ENCODE results near the gene GRM7. TPM values are rescaled to one million over a fixed set of nuclear protein-coding genes. Genes with fewer than 3 reads are reported as not detected.

GRM7 gene
- total RNA-seq, 1 donor from 2014 or later = not detected

DNA sequence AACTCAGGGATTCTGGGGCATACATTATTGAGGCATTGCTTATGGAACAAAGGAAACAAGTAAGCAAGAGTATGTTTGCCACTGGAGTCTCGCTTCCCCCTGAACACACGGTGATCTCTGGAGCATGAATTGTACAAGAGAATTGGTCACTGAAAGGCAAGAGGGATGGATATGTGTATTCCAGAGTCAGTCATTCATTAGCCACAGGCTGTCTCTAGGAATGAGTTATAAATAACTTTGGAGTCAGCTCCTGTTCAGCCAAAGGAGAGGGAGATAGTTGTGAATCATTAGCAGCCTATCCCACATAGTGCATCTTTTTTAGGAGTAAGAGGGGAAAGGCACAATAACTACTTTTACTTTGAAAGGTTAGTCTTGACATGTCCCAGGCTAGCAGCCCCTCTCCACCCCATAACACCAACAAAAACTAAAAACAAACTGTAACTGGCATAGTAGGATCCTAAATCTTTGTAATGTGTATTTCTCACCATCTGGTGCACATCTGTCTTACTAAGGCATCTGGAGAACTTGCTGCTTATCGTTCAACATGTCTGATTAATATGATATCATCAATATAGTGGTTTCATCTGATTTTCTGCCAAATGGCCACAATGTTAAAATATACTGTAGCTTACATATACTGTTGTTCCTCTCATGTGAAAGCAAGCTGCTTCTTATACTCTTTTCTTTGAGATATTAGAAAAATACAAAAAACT, 462.2 kb downstream of the GRM7 start:
- ATAC-seq = no peak

DNA sequence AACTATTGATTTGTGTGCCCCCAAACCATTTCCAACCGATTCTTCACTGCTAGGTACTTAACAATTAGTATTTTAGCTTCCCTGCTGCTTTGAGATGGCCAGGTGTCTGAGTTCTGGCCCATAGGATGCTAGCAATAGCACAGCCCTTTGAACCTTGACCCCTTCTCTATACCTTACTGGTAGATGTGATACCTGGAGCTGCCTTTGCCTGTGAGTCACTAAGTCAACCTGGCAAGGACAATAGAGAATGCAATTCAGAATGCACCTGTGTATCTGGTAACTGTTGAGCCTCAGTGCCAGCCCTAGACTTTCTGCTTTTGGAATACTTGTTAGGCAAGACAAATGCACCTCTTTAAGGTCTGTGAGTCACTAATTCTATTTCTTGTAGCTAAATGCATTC, 467.4 kb downstream of the GRM7 start:
- ATAC-seq = peak; percentile 45

DNA sequence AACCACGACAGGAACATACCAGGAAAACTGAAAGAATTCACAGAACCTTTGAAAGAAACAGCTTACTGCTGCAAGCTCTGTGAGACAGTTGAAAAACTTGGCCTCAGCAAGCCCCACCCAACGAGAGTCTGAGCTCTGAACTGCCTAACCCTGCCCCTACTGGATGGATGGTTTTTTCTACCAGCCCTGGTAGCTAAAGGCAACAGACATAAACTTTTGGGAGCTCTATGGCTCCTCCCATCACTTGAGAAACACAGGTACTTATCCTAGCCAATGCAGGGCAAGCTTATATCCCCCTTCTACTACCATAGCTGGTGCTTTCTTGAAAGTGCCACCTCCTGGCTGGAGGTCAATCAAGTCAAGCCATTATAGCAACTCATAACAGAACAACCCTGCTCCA, 471.8 kb downstream of the GRM7 start:
- no peak for ATAC-seq

DNA sequence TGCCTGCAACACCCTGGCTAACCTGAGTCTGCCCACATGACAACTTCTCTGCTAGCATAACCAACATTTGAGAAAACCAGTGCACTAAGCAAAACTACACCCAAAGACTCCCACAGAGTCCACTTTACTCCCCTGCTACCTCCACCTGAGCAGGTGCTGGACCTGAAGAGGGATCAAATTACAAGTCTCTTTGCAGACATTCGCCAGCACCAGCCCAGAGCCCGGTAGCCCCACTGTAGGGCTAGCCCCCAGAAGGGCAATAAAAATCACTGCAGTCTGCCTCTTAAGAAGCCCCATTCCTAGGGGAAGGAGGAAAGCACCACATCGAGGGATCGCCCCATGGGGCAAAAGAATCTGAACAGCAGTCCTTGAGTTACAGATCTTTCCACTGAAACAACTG, 472.2 kb downstream of the GRM7 start:
- ATAC-seq = no peak

DNA sequence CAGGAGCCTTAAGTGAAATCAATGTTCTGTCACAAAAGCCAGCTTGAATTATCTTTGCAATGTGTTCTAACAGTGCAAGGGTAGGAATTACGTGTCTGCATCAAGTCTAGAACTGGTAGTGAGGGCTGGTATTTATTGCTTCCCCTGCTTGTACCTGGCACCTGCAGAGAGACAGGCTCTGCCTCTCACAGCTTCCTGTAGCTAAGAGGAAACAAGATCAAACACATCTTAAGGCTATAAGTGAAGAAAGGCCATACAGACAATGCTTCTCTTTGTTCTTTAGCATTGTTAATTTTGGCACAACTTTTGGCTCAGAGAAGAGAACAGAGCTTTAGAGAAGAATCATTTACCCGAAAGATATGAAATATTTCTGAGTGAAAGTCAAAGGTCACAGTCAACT, 479.9 kb downstream of the GRM7 start:
- no peak for ATAC-seq

DNA sequence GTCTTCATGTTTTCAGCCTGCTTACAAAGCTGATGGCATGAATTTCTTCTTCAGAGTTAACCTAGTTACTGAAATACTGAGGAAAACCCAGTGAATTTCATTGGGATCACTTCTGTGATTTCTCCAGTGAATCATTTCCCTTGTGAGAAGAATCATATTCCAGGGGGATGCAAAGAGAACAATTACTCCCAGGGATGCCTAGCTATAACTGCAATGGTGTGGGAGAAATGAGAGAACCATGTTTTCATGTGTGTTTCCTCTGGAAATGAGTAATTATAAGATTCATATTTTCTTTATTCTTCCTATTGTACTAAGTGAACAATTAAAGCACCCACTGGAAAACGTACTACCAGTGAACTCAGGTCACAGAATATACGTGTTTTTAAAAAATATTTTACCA, 485.4 kb downstream of the GRM7 start:
- ATAC-seq = no peak

DNA sequence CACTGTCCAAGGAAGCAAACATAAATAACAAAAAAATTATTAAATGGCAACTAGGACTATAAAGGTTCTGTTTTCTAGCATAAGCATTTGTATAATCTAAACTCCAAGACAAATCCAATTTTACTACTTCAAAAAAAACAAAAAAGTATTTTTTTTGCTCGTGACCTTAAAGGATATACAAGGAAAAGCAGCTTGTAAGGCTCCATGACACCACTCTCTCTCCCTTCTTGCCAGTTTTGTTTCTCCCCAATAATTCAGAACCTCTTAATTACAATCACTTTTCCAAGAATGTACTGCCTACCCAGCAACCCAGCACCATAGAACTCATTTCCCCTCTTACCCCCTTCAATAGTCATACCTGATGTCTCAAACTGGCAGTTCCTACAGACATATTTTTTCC, 496.2 kb downstream of the GRM7 start:
- ATAC-seq = no peak

DNA sequence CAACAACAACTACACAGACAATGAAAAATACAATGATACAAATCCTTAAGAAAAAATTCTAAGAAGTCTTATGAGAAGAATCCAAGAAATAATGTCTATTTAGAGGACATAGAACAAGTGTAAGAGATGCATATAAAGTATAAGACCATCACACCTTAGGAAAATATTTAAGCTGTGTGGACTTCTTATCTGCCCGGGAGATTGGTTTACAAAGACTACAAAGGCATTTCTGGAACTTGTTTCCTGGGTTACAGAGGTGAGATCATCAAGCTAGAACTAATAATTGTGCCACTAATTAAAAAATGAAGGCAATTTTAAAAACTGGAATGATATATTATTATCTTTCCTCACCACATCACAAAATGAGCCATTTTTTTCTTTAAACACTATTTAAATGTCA, 507.1 kb downstream of the GRM7 start:
- no peak for ATAC-seq

DNA sequence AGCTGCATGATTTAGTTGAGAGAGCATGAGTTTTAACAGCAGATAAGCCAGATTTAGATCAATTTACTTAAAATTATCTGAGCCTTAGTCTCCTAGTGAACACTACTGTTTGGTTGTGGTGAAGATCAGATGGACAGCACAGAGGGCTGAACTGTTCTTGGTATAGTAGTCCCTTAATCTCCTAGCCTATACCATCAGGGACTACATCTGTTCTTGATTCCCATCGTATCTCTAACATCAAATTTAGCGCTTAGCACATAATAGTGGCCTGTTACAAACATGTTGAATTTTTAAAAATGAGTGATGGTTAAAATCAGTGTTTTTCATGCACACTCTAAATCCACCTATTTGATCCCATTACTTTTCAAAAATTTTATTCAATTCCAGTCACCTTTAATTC, 507.7 kb downstream of the GRM7 start:
- ATAC-seq = no peak

DNA sequence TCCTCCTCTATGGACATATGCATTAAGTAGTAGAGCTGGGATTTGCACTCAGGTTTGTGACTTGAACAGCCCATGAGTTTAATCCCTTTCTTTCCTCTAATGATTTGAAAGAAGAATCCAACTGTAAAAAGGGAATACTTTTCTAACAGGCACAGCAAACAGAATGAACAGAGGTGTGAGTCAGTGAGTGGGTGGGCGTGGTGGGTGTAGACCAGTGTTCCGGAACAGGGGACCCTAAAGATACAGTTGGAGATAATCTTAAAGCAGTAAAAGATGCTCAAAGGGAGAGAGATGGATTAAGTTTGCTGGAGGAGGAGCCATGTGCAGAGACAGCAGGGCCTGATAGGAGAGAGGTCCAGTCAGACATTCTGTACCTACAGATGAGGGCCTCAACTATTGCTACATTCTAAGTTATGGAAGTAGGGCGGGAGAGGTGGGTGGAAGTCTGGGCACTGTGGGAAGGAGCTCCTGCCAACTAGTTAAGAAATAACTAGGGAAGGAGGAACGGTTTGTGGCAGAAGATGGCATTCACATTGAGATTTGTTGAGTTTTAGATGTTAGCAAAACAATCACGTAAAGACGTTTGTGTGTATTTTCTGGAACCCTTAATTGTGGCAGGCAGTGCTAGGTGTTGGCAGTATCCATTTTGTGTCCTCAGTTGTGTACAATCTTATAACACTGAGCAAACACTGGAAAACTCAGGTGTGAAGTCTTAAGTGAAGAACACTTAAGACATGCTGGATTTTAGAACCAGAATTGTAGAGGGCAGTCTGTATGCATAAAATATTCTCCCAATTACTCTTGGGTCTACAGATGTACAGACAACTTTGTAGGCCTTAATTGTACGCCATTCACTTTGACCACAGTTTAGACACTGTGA, 511.0 kb downstream of the GRM7 start:
- ATAC-seq = no peak

DNA sequence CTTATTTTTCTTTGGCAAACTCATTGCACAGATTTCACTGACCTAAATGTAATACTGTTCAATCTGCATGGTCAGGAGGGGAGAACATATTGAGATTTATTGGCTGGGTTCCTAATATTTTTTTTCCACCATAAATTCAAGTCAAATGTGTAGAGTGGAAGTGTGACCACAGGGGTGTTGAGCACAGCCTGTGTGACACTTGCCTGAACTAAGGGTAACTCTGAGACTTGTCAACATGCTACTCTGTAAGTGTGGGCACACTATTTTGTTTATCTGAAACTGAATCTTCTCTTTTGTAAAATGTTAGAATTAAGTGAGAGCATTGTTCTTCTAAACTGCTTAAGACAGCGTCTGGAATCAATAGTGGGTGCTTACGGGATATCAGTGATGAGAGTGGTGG, 516.2 kb downstream of the GRM7 start:
- ATAC-seq = no peak

DNA sequence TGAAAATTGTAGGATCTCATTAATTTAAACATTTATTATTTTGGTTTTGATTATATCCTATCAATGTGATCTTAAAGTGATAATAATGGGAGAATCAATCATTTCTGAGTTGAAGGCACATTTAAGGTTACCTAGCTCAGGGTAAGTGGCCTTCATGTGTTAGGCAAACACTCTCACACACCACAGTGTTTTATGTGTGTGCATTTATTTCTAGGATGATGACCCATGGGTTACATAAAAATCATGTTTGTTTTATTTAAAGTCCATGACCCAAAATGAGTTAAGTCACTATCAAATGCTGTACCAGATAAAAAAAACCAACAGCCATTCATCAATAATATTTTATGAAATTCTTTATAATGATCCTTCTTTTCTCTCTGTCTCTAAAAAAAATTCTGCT, 520.8 kb downstream of the GRM7 start:
- ATAC-seq = no peak

DNA sequence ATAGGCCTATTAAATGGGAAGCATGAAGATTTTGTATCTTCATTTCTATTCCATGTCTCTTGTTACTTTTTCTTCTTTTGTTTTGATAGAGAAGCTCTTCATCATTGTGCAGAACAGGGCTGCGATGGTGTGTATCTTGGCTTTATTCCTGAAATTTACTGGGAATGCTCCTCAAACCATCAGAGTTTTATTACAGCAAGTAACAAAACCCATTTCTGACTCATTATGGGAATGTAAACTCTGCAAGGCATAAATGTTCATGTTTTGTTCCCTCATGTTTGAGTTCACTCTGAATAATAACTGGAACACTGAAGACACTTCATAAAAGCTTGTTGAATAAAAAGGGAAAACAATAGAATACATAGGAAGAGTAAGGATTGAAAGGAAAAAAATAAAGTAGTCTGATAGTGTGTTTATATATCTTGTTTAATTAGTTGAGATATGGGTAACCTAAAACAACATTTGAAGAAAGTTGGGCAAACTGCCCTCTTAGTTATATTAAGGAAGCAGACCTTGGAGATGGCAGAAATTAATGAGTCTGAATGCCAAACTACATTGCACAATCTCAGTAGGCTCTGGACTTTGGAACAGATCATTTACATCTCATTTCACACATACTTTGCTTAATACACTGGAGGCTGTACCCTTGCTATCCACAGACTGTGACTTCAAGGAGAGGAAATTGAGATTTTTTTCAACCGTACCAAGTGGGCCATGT, 521.5 kb downstream of the GRM7 start:
- no peak for ATAC-seq

DNA sequence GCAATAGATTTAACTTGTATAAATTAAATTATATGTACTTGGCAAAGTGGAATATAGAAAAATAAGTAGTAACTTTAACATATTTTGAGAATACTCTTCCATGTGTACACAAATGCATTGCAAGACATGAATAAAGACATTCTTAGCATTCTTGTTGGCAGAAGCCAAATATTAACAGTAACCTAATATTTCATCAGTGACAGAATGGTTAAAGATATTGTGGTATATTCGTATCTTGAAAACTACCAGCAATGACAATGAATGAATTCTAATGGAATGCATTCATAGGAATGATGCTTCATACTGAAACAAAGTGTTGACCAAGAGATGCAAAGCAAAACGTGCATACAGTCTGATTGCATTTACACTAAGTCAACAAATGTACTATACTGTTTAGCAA, 524.7 kb downstream of the GRM7 start:
- no peak for ATAC-seq

DNA sequence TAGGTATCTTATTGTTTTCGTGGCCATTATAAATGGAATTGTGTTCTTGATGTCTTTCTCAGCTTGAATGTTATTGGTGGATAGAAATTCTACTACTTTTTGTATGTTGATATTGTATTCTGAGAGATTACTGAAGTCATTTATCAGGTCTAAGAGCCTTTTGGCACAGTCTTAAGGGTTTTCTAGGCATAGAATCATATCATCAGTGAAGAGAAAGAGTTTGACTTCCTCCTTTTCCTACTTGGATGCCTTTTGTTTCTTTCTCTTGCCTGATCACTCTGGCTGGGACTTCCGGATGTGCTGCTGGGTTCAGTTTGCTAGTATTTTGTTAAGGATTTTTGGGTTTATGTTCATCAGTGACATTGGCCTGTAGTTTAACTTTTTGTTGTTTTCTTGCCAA, 527.1 kb downstream of the GRM7 start:
- no peak for ATAC-seq

DNA sequence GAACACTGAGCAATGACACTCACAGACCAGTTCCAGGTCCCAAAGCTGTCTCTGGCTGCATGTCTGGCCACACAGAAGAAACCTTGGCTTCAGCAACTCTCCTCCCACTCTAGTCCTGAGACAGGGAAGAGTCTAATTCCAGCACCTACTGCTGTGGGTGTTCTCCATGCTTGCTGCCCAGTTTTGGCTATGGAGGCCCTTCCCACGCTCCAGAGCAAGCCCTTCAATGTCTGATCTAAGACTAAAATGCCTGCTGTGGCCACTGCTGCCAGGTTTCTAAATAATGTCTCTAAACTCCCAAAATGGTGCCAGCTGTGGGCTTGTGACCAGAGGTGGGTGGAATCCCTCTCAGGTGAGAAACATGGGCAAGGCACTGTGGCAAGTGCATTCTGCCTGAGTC, 531.3 kb downstream of the GRM7 start:
- no peak for ATAC-seq

DNA sequence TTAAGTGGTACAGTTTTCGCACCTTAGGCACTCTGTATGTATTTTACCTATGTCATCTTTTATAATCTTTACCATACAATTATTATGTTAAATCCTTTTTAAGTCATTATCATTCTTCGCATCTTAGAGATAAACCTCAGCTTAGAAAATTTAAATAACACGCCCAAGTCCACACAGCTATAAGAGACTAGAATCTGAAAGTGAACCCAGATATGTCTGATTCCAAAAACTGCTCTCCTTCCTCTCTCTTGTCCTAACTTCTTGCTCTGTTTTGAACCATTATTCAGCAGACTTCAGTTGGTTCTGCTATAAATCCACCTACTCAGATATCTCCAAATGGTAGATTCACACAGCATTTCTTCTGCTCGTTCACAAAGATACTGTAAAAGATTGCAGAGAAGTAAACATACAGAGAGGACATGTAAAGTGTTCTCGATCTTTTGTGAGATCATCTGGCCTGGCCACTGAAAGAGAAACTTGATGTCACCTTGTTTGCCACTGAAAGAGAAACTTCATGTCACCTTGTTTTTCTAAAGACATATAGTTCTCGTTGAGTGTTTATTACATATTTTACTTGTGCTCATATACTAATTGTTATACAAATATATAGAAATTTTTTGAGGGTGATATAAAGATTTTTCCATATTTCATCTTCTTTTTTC, 533.2 kb downstream of the GRM7 start:
- no peak for ATAC-seq

DNA sequence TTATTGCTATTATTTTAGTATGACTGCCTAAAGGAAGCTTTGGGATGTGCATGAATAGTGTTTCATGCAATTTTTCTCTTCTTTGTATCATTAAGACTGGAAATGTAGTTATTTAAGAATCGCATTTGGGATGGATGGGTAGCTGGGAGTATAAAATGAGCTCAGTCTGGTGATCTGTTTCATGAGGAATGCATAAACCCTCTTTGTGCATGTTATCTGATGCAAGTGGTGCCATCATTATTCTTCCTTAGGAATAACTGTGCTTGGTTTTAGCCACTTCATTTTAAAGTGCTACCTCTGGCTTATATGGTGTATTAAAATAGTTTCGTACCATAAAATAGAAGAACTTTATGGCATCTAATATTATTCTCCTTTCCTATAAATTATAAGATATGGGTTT, 535.6 kb downstream of the GRM7 start:
- ATAC-seq = no peak

DNA sequence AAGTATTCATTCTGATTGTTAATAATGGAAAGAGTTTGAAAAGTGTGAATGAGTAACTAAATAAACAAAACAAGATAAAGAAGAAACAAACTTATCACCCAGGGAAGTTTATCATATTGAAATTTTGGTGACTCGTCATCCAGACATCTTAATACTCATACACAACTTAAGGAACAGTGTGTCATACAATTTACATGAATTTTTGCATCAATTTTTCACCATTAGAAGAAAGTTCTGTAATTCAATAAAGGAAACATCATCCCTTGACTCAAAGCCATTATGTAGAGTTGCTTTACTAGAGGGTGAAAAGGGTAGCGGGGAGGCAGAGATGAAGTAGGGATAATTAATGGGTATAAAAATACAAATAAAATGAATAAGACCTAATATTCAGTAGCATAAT, 536.2 kb downstream of the GRM7 start:
- ATAC-seq = no peak

DNA sequence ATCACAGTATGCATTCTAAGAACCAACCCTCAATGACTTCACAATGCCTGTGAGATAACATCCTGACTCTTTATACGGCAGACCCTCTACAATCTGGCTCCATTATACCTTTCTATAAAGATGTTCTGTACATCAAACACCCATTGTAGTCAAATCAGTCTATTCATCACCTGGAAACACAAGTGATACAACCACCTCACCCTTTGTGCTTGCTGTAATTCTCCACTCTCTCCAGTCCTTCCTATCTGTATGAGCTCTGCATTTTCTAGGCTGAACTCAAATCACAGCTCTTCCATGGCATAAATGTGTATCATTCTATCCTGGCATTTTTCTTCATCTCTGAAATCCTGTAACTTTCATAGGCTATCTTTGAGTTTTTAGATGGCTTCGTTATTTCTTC, 539.4 kb downstream of the GRM7 start:
- ATAC-seq = no peak

DNA sequence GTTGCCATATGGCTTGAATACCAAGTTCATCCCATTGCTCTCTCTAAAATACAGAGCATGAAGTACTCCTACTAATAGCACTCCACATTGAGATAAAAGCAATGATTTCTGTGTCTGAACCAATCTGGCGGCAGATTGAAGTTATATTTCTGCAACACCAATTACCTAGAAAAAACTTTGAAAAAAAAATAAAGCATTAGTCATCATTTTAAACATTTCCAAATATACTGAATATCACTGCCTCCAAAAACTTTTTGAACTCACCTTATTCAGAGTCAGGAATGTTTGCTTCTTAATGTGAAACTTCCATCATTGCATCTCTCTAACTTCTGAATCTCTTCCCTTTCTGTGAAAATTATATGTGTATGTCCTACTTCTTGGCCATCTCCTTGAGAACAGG, 540.5 kb downstream of the GRM7 start:
- no peak for ATAC-seq

DNA sequence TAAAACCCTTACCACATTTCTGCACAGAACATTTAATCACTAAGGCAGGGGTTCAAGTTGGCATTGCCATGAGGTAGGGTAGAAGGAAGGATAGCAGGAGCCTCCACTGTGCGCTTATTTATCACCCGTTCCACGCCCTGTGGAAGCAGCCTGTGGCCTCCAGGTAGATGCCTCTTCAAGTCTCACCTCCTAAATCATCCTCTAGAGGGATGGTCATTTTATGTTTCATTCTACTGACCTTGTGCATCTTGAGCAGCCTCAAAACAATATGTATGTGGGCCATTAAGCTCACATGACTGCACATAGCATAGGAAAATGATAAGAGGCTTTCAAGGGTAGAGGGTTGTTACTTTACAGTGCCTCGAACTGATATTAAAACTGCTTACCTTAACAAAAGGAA, 546.2 kb downstream of the GRM7 start:
- no peak for ATAC-seq

DNA sequence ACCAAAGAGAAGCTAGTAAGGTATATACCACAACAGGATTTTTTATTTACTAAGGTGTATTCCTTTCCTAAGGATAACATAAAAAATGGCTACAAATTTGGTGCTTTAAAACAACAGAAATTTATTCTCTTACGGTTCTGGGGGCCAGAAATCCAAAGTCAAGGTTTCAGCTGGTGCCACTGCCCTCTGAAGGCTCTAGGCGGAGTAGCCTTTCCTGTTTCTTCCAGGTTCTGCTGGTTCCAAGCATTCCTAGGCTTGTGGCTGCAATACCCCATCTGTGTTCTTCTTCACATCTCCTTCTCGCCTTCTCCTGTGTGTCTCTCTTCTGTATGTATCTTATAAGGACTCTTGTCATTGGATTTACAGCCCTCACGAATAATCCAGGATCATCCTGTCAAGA, 549.9 kb downstream of the GRM7 start:
- no peak for ATAC-seq
